Measurements from ENCODE around the gene MINDY4.

Gene MINDY4

GRCh38 chr7:30920584-30921539 lies 149.6 kb downstream of the MINDY4 start:
- DNase-seq, result no peak

- DNase-seq, result no peak
Observed at GRCh38 chr7:30921540-30922401, 150.6 kb downstream of the MINDY4 start.

GRCh38 chr7:30922596-30922995 lies 151.4 kb downstream of the MINDY4 start:
- no peak for DNase-seq

GRCh38 chr7:30923009-30923773 lies 152.0 kb downstream of the MINDY4 start:
- no peak for DNase-seq

GRCh38 chr7:30923774-30924413 lies 152.7 kb downstream of the MINDY4 start:
- DNase-seq, result no peak

GRCh38 chr7:30924624-30925023 lies 153.4 kb downstream of the MINDY4 start:
- no peak for DNase-seq

- DNase-seq, result no peak
Observed at GRCh38 chr7:30925117-30925516, 153.9 kb downstream of the MINDY4 start.

- DNase-seq, result no peak
Observed at GRCh38 chr7:30925913-30926312, 154.7 kb downstream of the MINDY4 start.

GRCh38 chr7:30926313-30926712 lies 155.1 kb downstream of the MINDY4 start:
- no peak for DNase-seq

GRCh38 chr7:30927040-30927439 lies 155.8 kb downstream of the MINDY4 start:
- no peak for DNase-seq

GRCh38 chr7:30927559-30927958 lies 156.3 kb downstream of the MINDY4 start:
- DNase-seq, result no peak

- DNase-seq, result no peak
Observed at GRCh38 chr7:30928254-30928872, 157.1 kb downstream of the MINDY4 start.

GRCh38 chr7:30929686-30930085 lies 158.5 kb downstream of the MINDY4 start:
- no peak for DNase-seq

GRCh38 chr7:30930621-30931020 lies 159.4 kb downstream of the MINDY4 start:
- DNase-seq, result no peak

- DNase-seq, result no peak
Observed at GRCh38 chr7:30931161-30931928, 160.1 kb downstream of the MINDY4 start.

GRCh38 chr7:30931929-30932540 lies 160.8 kb downstream of the MINDY4 start:
- DNase-seq, result no peak

GRCh38 chr7:30932562-30932961 lies 161.3 kb downstream of the MINDY4 start:
- DNase-seq, result no peak

- DNase-seq, result no peak
Observed at GRCh38 chr7:30933124-30933974, 162.1 kb downstream of the MINDY4 start.

- no peak for DNase-seq
Observed at GRCh38 chr7:30934225-30934624, 163.0 kb downstream of the MINDY4 start.

Data from amniotic stem cell (primary cell).